BJ (cell line): Measurements from ENCODE around the gene MAPKAP1. TPM values are rescaled to one million over a fixed set of nuclear protein-coding genes. Genes with fewer than 3 reads are reported as not detected.

Experiments
- CTCF ChIA-PET: fragments of 350-600 bp; formaldehyde crosslinking; extraction: SDS; loops from one replicate; lab custom pipeline; 2021; ENCODE audit warnings: antibody characterized with exemption, inconsistent platforms; lab: Yijun Ruan, JAX
- POLR2A ChIA-PET: fragments of 300-600 bp; sonication (Branson Sonifier 250); formaldehyde crosslinking; extraction: SDS; loops from one replicate; lab custom pipeline; 2021; ENCODE audit warnings: antibody characterized with exemption; lab: Charles Lee
- DNase-seq: peaks from one replicate; pipeline ENCODE4 v3.0.0-alpha.2; 2011; ENCODE audit warnings: low read depth
- H3K27me3 ChIP-seq: 2 replicates; pipeline ENCODE4 v1.6.0; 2011; ENCODE audit warnings: low read length; ENCODE audit not compliant: control insufficient read depth, insufficient read depth
- H3K36me3 ChIP-seq: 2 replicates; pipeline ENCODE4 v1.5.1; 2011; ENCODE audit warnings: low read length; ENCODE audit not compliant: control insufficient read depth, insufficient read depth
- H3K4me3 ChIP-seq: 2 replicates; pipeline ENCODE4 v1.5.1; 2011; ENCODE audit warnings: low read depth, mild to moderate bottlenecking, control low read depth, low read length
- CTCF ChIP-seq: IDR thresholded peaks from 2 replicates; pipeline ENCODE4 v1.5.1; 2011; ENCODE audit warnings: low read depth, mild to moderate bottlenecking, control low read depth, inconsistent platforms, low read length, moderate library complexity; ENCODE audit not compliant: insufficient read depth
- polyA plus RNA-seq: library from polyadenylated mRNA; depleted of rRNA; stranded (reverse); fragments of >200 nt; gene quantifications from 2 replicates; pipeline ENCODE4 v1.2.3, GENCODE V29; 2011

The MAPKAP1 gene
- polyA plus RNA-seq, 1 experiment, result 113 TPM

DNA sequence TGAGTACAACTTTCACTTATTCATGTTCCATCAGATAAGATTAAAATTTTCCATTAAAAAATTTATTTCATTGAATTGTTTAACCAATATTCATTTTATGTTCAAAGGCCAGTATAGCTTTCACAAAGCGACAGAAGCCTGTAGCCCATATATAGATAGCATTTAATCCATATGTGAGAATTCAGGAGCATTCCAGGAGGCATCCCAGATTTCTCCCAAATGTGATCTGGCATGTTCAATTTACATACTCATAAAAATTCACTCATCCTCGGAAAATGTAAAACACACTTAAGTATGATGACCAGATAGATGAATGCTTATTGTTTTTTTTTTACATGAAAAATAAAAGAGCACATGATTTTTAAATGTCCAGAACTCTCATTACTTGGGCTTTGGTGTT lies 141.9 kb downstream of the MAPKAP1 start:
- POLR2A ChIA-PET, result no interaction called here
- no peak for DNase-seq
- Histone ChIP-seq H3K27me3 (no peaks in the 10 kb centered on the region), H3K36me3 (no peaks in the 10 kb centered on the region), H3K4me3 (no peak overlapping the region)
- CTCF ChIA-PET, result no interaction called here
- TF ChIP-seq CTCF, result no peak

DNA sequence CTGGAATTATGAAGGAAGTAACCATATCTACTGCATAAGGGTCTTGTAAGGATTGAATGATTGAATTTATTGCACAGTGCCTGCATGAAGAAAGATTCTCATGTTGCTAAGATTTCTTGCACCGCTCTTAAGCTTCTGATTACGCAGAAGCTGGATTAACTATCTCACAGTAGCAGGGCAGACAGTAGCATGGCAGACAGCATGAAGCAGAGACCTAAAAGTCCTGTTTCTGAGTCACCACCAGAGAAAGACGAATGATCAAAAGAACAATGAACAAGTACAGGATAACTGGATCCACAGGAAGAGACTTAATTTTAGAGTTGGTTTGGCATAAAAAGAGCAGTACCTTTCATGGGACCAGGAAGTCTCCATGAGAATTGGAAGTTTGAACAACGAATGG lies 142.4 kb downstream of the MAPKAP1 start:
- Histone ChIP-seq H3K4me3 (no peak overlapping the region), H3K27me3 (no peaks in the 10 kb centered on the region), H3K36me3 (no peaks in the 10 kb centered on the region)
- ChIA-PET POLR2A (no interaction called here), CTCF (no interaction called here)
- no peak for TF ChIP-seq CTCF
- DNase-seq, result no peak

DNA sequence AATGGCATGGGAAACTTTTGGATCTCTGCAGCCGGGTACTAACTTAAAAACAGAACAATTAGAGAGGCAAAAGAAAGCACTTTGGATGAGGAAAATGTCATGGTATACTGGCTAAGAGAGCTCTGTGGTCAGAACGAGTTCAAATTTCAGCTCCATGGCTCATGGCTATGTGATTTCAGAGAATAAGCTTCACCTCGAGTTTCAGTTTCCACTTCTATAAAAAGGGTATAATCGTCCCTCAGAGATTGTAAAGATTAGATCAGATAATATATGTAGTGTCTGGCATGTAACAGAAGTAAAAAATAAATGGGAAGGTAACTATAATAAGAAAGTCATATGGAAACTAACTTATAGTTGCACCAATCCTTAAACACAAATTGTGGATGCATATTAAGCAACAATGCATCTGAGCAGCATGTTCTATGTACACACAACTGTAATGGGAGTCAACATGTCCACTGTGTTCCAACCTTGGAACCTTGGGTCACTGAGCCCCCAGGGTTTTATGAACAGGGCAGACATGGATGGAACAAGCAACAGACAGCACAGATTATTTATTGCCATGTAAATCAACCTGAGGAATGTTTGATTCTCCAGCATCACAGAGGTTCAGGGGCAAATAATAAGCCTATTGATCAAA lies 145.4 kb downstream of the MAPKAP1 start:
- Histone ChIP-seq H3K27me3 (no peaks in the 10 kb centered on the region), H3K36me3 (peaks cover 2% of the 10 kb centered on the region), H3K4me3 (no peak overlapping the region)
- ChIA-PET POLR2A (no interaction called here), CTCF (interaction anchor here (0.8 kb wide), 1 partner anchor 45 kb away, joined by 3 read pairs; no protein-coding TSS in a partner anchor)
- DNase-seq, result no peak
- TF ChIP-seq CTCF, result no peak

GRCh38 chr9:125559894-125560293 lies 147.1 kb downstream of the MAPKAP1 start:
- ChIA-PET POLR2A (no interaction called here), CTCF (interaction anchor here (0.8 to 1.2 kb wide), 4 partner anchors 9 to 670 kb away, joined by 3 to 4 read pairs (median 4); no protein-coding TSS in a partner anchor)
- H3K4me3 ChIP-seq, result no peak overlapping the region
- no peaks in the 10 kb centered on the region for H3K27me3 ChIP-seq
- peaks cover 2% of the 10 kb centered on the region for H3K36me3 ChIP-seq
- TF ChIP-seq CTCF, result no peak
- no peak for DNase-seq

- peaks cover 2% of the 10 kb centered on the region for H3K36me3 ChIP-seq
- TF ChIP-seq CTCF, result no peak
- POLR2A ChIA-PET, result interaction anchor here (0.8 kb wide), 1 partner anchor 46 kb away, joined by 5 read pairs; no protein-coding TSS in a partner anchor
- CTCF ChIA-PET, result interaction anchor here (0.6 to 2.1 kb wide), 23 partner anchors 8 to 839 kb away, joined by 3 to 18 read pairs (median 4); no protein-coding TSS in a partner anchor
- no peak overlapping the region for H3K4me3 ChIP-seq
- H3K27me3 ChIP-seq, result no peaks in the 10 kb centered on the region
- no peak for DNase-seq
These were observed 147.8 kb downstream of the MAPKAP1 start for GRCh38 chr9:125559194-125559593.
